ENCODE results near the gene SGIP1. TPM values are rescaled to one million over a fixed set of nuclear protein-coding genes. Genes with fewer than 3 reads are reported as not detected.
A peak's percentile ranks its signal among the peaks of the same experiment; 100 is the strongest.

The SGIP1 gene
- total RNA-seq, 1 experiment from 2014 or later: not detected

- no peaks in the 10 kb centered on the region for H3K9me3 ChIP-seq
- no peaks in the 10 kb centered on the region for H3K36me3 ChIP-seq
- DNase-seq: no peak
- no peaks in the 10 kb centered on the region for H3K27me3 ChIP-seq
- no peak overlapping the region for H3K4me3 ChIP-seq
Observed at GRCh38 chr1:66745451-66745850, 211.5 kb downstream of the SGIP1 start.

- Histone ChIP-seq H3K4me3 (no peak overlapping the region), H3K27me3 (no peaks in the 10 kb centered on the region), H3K36me3 (no peaks in the 10 kb centered on the region), H3K9me3 (no peaks in the 10 kb centered on the region)
- no peak for DNase-seq
Observed at GRCh38 chr1:66747501-66747900, 213.5 kb downstream of the SGIP1 start.

GRCh38 chr1:66750577-66750976 lies 216.6 kb downstream of the SGIP1 start:
- H3K9me3 ChIP-seq: no peaks in the 10 kb centered on the region
- no peaks in the 10 kb centered on the region for H3K27me3 ChIP-seq
- no peak overlapping the region for H3K4me3 ChIP-seq
- no peaks in the 10 kb centered on the region for H3K36me3 ChIP-seq
- DNase-seq: no peak

GRCh38 chr1:66751160-66751559 lies 217.2 kb downstream of the SGIP1 start:
- Histone ChIP-seq H3K36me3 (no peaks in the 10 kb centered on the region), H3K27me3 (no peaks in the 10 kb centered on the region), H3K9me3 (no peaks in the 10 kb centered on the region), H3K4me3 (no peak overlapping the region)
- no peak for DNase-seq

DNA sequence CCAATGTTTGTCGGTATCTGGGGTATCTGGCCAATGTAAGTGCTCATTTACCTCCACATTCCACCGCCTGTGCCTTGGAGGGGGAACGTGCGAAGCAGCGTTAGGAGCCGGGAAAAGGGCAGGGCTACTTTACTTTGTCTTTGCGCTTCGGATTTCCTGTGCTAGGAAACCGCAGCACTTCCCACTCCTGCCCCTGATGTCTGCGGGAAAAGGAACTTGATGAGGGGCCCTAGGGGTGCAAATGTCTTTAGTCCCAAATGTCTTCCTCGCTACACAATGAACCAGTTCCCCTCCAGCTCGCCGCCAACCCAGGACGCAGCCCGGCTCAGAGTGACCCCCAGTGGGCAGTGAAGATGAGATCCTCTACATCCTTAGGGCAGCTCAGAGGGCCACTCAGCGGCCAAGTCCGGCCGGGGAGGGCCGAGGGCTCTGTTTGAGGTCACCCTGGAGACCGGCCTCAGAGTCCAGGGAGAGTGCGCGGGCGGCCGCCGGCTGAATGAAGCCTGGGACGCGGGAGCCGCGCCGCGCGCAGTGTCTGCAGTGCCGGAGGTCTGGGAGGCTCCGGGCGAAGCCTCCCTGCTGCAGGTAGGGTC lies 218.1 kb downstream of the SGIP1 start, which contains the start of gene DYNLT5:
Gene DYNLT5 (plus strand): TSS at position 460 of the 593 bp plus-strand sequence. CDS start 2,200 bp downstream, outside the sequence.
- H3K4me3 ChIP-seq: peak within 1 kb of the TSS; percentile 32

DNA sequence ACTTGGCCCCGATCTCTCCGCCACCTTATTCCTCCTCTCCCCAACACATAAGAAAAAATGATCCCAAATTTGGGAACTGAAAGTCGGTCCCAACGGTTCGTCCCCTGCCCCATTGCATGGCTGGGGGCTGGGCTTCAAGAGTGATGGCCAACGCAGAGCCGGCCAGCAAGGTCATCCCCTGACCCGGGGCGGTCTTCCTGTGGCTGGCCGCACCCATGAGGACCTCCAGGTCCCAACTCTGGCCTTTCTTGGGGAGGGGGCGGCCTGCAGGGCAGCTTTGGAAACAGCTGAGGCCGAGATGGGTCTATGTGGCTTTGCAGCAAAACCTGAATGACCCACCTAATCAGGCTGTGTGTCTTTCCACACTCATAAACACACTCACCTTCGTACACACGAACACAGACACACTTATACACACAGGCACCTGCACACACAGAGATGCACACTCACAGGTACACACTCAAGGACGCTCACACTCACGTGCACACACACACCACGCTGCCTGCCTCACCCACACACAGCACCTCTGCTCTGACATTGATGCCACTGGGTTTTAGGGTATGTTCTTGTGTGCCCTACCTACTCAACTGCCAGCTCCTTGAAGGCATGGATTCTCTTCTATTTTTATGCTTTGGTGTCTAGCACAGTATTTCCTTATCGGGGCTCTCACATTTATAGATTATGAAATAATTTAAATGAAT lies 218.9 kb downstream of the SGIP1 start:
- Histone ChIP-seq H3K4me3 (peak overlapping the region; percentile 32), H3K27me3 (no peaks in the 10 kb centered on the region), H3K9me3 (no peaks in the 10 kb centered on the region), H3K36me3 (no peaks in the 10 kb centered on the region)
- no peak for DNase-seq

More for the DNA sequence above, 218.1 kb downstream of the SGIP1 start, which contains the start of gene DYNLT5:
- Histone ChIP-seq H3K9me3 (no peaks in the 10 kb centered on the region), H3K27me3 (no peaks in the 10 kb centered on the region), H3K36me3 (no peaks in the 10 kb centered on the region)
- peak; percentile 60 for DNase-seq

DNA sequence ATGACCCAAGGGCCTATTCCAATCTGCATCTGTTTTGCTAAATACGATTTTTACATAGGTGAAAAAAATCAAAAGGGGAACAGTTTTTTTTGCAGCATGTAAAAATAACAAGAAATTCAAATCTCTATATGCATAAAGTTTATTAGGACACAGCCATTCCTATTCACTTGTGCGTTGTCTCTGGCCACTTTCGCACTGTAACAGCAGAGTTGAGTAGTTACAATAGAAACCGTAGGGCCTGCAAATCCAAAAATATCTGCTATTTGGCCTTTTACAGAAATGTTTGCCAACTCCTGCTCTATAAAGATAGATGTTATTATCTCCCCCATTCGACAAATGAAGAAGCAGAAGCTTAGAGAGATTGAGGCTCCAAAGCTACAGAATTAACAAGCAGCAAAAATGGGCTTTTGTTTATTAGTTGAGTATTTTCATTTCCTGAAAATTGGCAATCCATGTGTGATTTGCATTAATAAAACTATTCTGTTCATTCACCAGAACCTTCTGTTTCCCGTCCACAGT lies 223.8 kb downstream of the SGIP1 start:
- H3K4me3 ChIP-seq: no peak overlapping the region
- 0 out of 2 replicates have a peak, but pooled peaks cover 2% of the 10 kb centered on the region for H3K9me3 ChIP-seq
- no peak for DNase-seq
- H3K27me3 ChIP-seq: no peaks in the 10 kb centered on the region
- no peaks in the 10 kb centered on the region for H3K36me3 ChIP-seq

GRCh38 chr1:66758241-66758755 lies 224.3 kb downstream of the SGIP1 start:
- DNase-seq: no peak
- Histone ChIP-seq H3K36me3 (no peaks in the 10 kb centered on the region), H3K27me3 (no peaks in the 10 kb centered on the region), H3K9me3 (0 out of 2 replicates have a peak, but pooled peaks cover 2% of the 10 kb centered on the region), H3K4me3 (no peak overlapping the region)

GRCh38 chr1:66760506-66760905 lies 226.6 kb downstream of the SGIP1 start:
- Histone ChIP-seq H3K9me3 (0 out of 2 replicates have a peak, but pooled peaks cover 2% of the 10 kb centered on the region), H3K27me3 (no peaks in the 10 kb centered on the region), H3K4me3 (no peak overlapping the region), H3K36me3 (no peaks in the 10 kb centered on the region)
- no peak for DNase-seq

- no peaks in the 10 kb centered on the region for H3K27me3 ChIP-seq
- H3K4me3 ChIP-seq: no peak overlapping the region
- no peaks in the 10 kb centered on the region for H3K36me3 ChIP-seq
- H3K9me3 ChIP-seq: 0 out of 2 replicates have a peak, but pooled peaks cover 2% of the 10 kb centered on the region
- no peak for DNase-seq
Observed at GRCh38 chr1:66761221-66761620, 227.3 kb downstream of the SGIP1 start.

- Histone ChIP-seq H3K27me3 (no peaks in the 10 kb centered on the region), H3K9me3 (0 out of 2 replicates have a peak, but pooled peaks cover 2% of the 10 kb centered on the region), H3K4me3 (no peak overlapping the region), H3K36me3 (no peaks in the 10 kb centered on the region)
- DNase-seq: no peak
Observed at GRCh38 chr1:66764994-66765578, 231.1 kb downstream of the SGIP1 start.

DNA sequence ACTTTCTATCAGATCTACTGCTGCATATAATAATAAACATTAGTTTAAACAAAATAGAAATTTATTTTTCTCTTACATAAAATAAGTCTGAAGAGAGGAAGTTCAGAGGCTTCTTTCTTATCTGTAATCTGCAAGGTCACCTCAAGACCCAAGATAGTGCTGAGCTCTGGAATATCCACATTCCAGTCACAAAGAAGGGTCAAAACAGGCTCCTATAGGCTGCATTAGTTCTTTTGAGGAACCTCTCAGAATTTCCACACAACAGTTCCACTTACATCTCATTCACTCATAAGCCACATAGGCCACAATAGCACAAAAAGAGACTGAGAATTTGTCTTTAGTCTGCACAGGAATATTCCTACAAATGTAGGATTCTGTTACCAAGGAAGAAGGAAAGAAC lies 233.7 kb downstream of the SGIP1 start:
- H3K9me3 ChIP-seq: no peaks in the 10 kb centered on the region

DNA sequence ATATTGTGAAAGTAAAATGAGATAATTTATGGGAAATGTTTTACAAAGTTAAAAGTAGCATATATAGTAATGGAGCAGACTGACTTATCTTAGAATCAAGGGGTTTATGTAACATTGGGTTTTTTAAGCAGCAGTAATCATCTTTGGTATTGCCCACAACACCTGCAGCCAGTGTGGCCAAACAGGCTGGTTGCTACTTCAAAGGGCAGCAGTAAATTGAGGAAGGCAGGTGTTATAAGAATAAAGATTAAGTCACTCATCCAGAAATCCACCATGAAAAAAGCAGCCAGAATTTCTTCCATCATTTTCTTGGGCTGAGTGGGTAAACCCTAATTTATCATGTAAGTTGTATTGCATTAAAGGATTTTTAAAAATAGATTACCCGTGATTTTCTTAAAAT lies 235.0 kb downstream of the SGIP1 start:
- no peaks in the 10 kb centered on the region for H3K9me3 ChIP-seq
- no peak for DNase-seq
- H3K4me3 ChIP-seq: no peak overlapping the region
- no peaks in the 10 kb centered on the region for H3K36me3 ChIP-seq
- H3K27me3 ChIP-seq: no peaks in the 10 kb centered on the region

More for the DNA sequence above, 233.7 kb downstream of the SGIP1 start:
- DNase-seq: no peak
- Histone ChIP-seq H3K4me3 (no peak overlapping the region), H3K36me3 (no peaks in the 10 kb centered on the region), H3K27me3 (no peaks in the 10 kb centered on the region)

- no peaks in the 10 kb centered on the region for H3K36me3 ChIP-seq
- no peak for DNase-seq
- peak overlapping the region; percentile 7; the same call in 1 of the 2 replicates for H3K4me3 ChIP-seq
- no peaks in the 10 kb centered on the region for H3K27me3 ChIP-seq
- no peaks in the 10 kb centered on the region for H3K9me3 ChIP-seq
Observed at GRCh38 chr1:66769512-66770229, 235.7 kb downstream of the SGIP1 start.

- DNase-seq: no peak
- Histone ChIP-seq H3K27me3 (no peaks in the 10 kb centered on the region), H3K4me3 (no peak overlapping the region), H3K9me3 (no peaks in the 10 kb centered on the region), H3K36me3 (no peaks in the 10 kb centered on the region)
Observed at GRCh38 chr1:66770240-66770639, 236.3 kb downstream of the SGIP1 start.

DNA sequence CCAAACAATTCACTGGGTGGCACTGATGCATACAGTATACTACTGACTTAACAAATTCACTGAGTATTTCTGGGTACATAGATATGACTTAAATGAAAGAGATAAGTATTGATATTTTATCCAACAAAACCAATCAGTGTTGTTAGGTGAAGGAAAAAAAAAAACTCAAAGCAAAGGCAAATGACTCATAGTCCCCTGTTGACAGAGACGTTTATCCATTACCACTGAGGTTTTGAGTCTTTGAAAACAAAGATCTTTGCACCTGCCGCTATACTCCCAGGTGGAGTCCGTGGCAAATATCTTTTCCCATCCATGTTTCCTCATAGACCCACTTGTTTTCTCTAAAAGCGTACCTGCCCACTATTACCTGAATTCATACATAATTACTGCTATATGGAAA lies 236.7 kb downstream of the SGIP1 start:
- H3K36me3 ChIP-seq: no peaks in the 10 kb centered on the region
- H3K4me3 ChIP-seq: no peak overlapping the region
- no peak for DNase-seq
- H3K27me3 ChIP-seq: no peaks in the 10 kb centered on the region
- no peaks in the 10 kb centered on the region for H3K9me3 ChIP-seq
